GM21737 (cell line): ENCODE measurements around the gene RPS15.

Experiments used
- ATAC-seq: cut with Tn5 transposase; IDR thresholded peaks from one replicate; pipeline ENCODE4 v1.9.1; 2021; ENCODE audit warnings: mild to moderate bottlenecking, moderate library complexity; ENCODE audit not compliant: unreplicated experiment

RPS15 gene

GRCh38 chr19:1481224-1481892 lies 43.2 kb downstream of the RPS15 start:
- no peak for ATAC-seq

DNA sequence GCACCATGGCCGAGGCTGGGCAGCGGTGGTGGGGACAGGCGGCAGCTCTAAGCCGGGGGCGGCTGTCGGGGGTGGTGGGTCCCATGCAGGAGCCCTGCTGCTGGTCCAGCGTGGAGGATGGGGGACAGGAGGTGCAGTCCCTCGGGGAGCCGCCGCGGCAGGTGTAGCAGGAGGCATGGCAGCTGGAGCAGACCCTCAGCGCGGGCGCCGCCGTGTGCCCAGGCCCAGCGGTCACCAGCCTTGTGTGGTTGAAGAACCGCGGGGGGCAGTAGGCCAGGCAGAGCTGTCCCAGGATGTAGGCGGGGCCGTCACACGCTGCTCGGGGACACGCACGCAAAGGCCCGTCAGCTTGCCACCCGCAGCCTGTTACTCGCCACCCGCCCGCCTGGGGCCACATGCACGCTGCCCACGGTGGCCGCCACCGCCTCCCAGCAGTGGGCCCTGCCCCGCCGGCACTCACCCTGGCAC lies 43.7 kb downstream of the RPS15 start:
- no peak for ATAC-seq

- ATAC-seq: no peak
Measured at GRCh38 chr19:1482361-1483130, 44.4 kb downstream of the RPS15 start.

DNA sequence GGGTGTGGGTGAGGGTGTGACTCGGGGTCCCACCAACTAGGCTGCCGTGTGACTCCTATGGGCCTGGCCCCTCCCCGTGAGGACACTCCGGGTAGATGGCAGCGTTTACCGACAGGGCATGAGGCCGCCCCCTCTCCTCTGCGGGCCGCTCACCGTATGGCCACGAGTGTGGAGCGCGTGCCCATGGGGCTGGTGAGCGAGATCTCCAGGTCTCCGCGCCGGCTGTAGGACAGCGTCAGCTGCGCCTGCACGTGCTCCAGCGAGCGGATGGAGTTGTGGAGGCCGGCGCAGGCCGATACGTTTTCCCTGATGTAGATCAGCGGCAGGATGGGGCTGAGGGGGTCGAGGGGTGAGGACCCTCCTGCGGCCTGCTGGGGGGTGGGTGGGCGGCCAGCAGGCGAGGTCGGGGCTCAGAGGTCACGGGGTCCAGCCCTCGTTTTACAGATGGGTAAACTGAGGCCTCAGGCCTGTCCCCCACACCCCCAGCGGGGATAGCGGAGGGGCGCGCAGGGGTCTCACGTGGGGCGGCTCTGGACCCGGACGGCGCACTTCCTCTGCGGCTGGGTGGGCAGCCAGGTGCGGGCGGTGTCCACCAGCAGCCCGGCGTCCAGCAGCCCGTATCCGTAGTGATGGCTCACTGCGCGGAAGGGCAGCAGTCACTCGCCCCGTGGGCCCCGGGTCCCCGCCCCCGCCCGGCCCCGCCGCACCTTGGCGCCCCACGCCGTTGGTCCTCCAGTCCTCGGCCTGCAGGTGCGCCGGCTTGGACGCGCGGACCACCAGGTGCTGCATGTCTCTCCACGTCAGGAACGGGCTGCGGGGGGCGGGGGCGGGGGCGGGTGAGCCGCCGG lies 45.2 kb downstream of the RPS15 start:
- no peak for ATAC-seq

GRCh38 chr19:1483979-1484428 lies 45.8 kb downstream of the RPS15 start:
- no peak for ATAC-seq

- no peak for ATAC-seq
Measured at GRCh38 chr19:1486720-1487575, 48.8 kb downstream of the RPS15 start.

GRCh38 chr19:1487576-1488281 lies 49.5 kb downstream of the RPS15 start:
- ATAC-seq: no peak

DNA sequence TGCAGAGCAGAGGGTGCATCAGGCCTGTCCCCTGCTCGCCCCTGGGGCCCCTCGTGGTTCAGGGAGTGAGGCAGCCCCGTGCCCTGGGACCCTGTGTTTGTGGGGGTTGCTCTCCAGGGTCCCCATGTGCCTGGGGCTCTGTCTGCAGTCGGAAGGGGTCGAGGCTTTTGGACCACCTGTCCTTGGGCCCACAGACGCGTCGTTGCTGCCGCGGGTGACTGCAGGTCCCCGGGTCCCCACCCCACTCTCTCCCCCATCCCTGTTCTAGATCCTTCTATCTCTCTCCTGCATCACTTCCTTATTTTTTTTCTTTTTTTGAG lies 50.0 kb downstream of the RPS15 start:
- no peak for ATAC-seq

GRCh38 chr19:1489463-1490310 lies 51.5 kb downstream of the RPS15 start:
- ATAC-seq: no peak
